Ovary (tissue), 3 donors: ENCODE results near the gene TRMU.
"Not testable (repeated sequence)": the region's sequence is repeated elsewhere in the genome, so short reads cannot be mapped to it uniquely, and the experiment has no call there.

Experiments used
- EP300 ChIP-seq: sonication (generic); formaldehyde crosslinking; IDR thresholded peaks from one replicate; pipeline ENCODE4 v1.6.1; 2017; ENCODE audit warnings: antibody characterized with exemption
- POLR2A ChIP-seq: fragments of 450-650 bp; IDR thresholded peaks from one replicate; pipeline ENCODE4 v1.6.1; 2017; ENCODE audit warnings: antibody characterized with exemption, mild to moderate bottlenecking, moderate library complexity
- TF ChIP-seq, protein P1 (sequence below), 3 donors: fragments of 450-650 bp in 2 of 3; fragments of 200-600 bp in 1 of 3; IDR thresholded peaks; one replicate each; pipeline versions ENCODE4 v1.5.1 to v1.8.0; 2016 to 2022; ENCODE audit warnings: antibody characterized with exemption in 3 of 3, mild to moderate bottlenecking in 1 of 3
- donor health status: DM: no; HTN: no; CAD: no.

DNA sequence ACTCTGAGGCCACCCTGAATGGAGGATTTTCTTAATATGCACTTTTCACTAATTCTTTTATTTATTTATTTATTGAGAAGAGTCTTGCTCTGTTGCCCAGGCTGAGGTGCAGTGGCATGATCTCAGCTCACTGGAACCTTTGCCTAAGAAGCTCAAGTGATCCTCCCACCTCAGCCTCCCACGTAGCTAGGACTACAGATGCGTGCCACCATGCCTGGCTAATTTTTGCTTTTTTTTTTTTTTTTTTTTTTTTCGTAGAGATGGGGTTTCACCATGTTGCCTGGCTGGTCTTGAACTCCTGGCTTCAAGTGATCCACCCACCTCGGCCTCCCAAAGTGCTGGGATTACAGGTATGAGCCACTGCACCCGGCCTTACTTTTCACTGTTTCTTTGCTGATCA lies 61.5 kb downstream of the TRMU start:
- TF ChIP-seq, protein P1, sequence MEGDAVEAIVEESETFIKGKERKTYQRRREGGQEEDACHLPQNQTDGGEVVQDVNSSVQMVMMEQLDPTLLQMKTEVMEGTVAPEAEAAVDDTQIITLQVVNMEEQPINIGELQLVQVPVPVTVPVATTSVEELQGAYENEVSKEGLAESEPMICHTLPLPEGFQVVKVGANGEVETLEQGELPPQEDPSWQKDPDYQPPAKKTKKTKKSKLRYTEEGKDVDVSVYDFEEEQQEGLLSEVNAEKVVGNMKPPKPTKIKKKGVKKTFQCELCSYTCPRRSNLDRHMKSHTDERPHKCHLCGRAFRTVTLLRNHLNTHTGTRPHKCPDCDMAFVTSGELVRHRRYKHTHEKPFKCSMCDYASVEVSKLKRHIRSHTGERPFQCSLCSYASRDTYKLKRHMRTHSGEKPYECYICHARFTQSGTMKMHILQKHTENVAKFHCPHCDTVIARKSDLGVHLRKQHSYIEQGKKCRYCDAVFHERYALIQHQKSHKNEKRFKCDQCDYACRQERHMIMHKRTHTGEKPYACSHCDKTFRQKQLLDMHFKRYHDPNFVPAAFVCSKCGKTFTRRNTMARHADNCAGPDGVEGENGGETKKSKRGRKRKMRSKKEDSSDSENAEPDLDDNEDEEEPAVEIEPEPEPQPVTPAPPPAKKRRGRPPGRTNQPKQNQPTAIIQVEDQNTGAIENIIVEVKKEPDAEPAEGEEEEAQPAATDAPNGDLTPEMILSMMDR (IDR thresholded peaks at IDR 0.05): not testable (repeated sequence)
- TF ChIP-seq EP300, POLR2A: not testable (repeated sequence)
